GM23338 (cell line): Measurements from ENCODE around the gene DACT2. TPM values are rescaled to one million over a fixed set of nuclear protein-coding genes. Genes with fewer than 3 reads are reported as not detected.

ENCODE experiments used
- polyA plus RNA-seq: library from polyadenylated mRNA; unstranded; fragments of >200 nt; fragmentation: Nextera tagmentation; extraction: Ambion mirVana; gene quantifications from 2 replicates; pipeline ENCODE4 v1.2.1, GENCODE V29; 2016
- total RNA-seq: library from RNA; depleted of rRNA; stranded (reverse); fragments of >200 nt; shearing (Covaris generic); gene quantifications from 2 replicates; pipeline ENCODE4 v1.2.3, GENCODE V29; 2014; rRNA removed

DACT2 gene
- total and polyA plus RNA-seq, 2 experiments from 2014 or later = 1.8 to 10.6 TPM

Other genes starting within 250 kb of the DACT2 start
- 1.0 TPM in 2 replicates for gene FRMD1, start 240.6 kb downstream of the DACT2 start, total RNA-seq
- 2.0 and 2.1 TPM in 2 replicates for gene FRMD1, start 240.6 kb downstream of the DACT2 start, polyA plus RNA-seq
- gene SMOC2, start 121.4 kb upstream of the DACT2 start, total RNA-seq = 5.1 and 6.5 TPM in 2 replicates
- gene SMOC2, start 121.4 kb upstream of the DACT2 start, polyA plus RNA-seq = 3.5 and 4.3 TPM in 2 replicates